ENCODE data around the gene PGP.

PGP gene

GRCh38 chr16:2210386-2211365 is 4.0 kb downstream of the PGP start, which contains the start of gene BRICD5:
Gene BRICD5 (minus strand): TSS chr16:2210863. CDS start chr16:2210833, 30 bp downstream.
- Histone ChIP-seq H2BK15ac (ENCODE audit: low read depth, poor library complexity, severe bottlenecking) (no peak within 1 kb of the TSS), H3K4me2 (ENCODE audit: low read length, poor library complexity, severe bottlenecking) (no peak within 1 kb of the TSS), H3K9ac (ENCODE audit: low read length) (peak within 1 kb of the TSS; percentile 29), H4K8ac (ENCODE audit: low read length) (peak within 1 kb of the TSS; percentile 19), H3K36me3 (ENCODE audit: control insufficient read depth in 1 of 2, insufficient read depth in 2 of 2, low read depth in 1 of 2, low read length in 2 of 2) (peaks cover 31 to 67% of the 10 kb centered on the region in 2 experiments), H2BK12ac (ENCODE audit: low read length in 2 of 2) (no peak within 1 kb of the TSS), H2AFZ (ENCODE audit: low read depth, low read length) (no peak within 1 kb of the TSS), H3K23ac (ENCODE audit: low read length in 2 of 2) (no peak within 1 kb of the TSS), H3K27ac (ENCODE audit: low read length, poor library complexity, severe bottlenecking) (no peak within 1 kb of the TSS), H3K4me1 (ENCODE audit: control insufficient read depth, insufficient read depth, low read depth, low read length) (peaks cover 48% of the 10 kb centered on the region), H2AK5ac (ENCODE audit: low read length, severe bottlenecking) (no peak within 1 kb of the TSS), H3K79me1 (replicated peaks; ENCODE audit: low read length, poor library complexity, severe bottlenecking) (peaks cover 38% of the 10 kb centered on the region), H2BK120ac (ENCODE audit: low read depth, low read length) (no peak within 1 kb of the TSS), H3K9me3 (ENCODE audit: control insufficient read depth, low read length) (no peaks in the 10 kb centered on the region), H4K91ac (ENCODE audit: low read length) (peak within 1 kb of the TSS; percentile 47), H3K18ac (ENCODE audit: low read depth in 1 of 2, low read length in 2 of 2) (no peak within 1 kb of the TSS), H3K14ac (ENCODE audit: low read length in 2 of 2) (no peak within 1 kb of the TSS), H3K27me3 (ENCODE audit: control insufficient read depth in 1 of 2, insufficient read depth in 1 of 2, low read length in 2 of 2) (no peaks in the 10 kb centered on the region), H3K4ac (ENCODE audit: low read depth in 1 of 2, low read length in 2 of 2) (no peak within 1 kb of the TSS), H2BK5ac (ENCODE audit: low read depth, low read length, poor library complexity, severe bottlenecking) (no peak within 1 kb of the TSS), H3K4me3 (ENCODE audit: insufficient read depth in 1 of 2, low read depth in 1 of 2, low read length in 2 of 2) (no peak within 1 kb of the TSS)
- no peak for DNase-seq
- 75% methylated on average over 23 of the region's 24 CpGs for WGBS

GRCh38 chr16:2210009-2210332 is 4.7 kb downstream of the PGP start:
- Histone ChIP-seq H2AFZ (ENCODE audit: low read depth, low read length) (no peak overlapping the region), H3K79me1 (replicated peaks; ENCODE audit: low read length, poor library complexity, severe bottlenecking) (peaks cover 38% of the 10 kb centered on the region), H3K4me2 (ENCODE audit: low read length, poor library complexity, severe bottlenecking) (no peak overlapping the region), H3K18ac (ENCODE audit: low read depth in 1 of 2, low read length in 2 of 2) (no peak overlapping the region), H3K4ac (ENCODE audit: low read depth in 1 of 2, low read length in 2 of 2) (no peak overlapping the region), H3K4me1 (ENCODE audit: control insufficient read depth, insufficient read depth, low read depth, low read length) (peaks cover 48% of the 10 kb centered on the region), H3K27me3 (ENCODE audit: control insufficient read depth in 1 of 2, insufficient read depth in 1 of 2, low read length in 2 of 2) (no peaks in the 10 kb centered on the region), H2BK15ac (ENCODE audit: low read depth, poor library complexity, severe bottlenecking) (no peak overlapping the region), H4K91ac (ENCODE audit: low read length) (no peak overlapping the region), H4K8ac (ENCODE audit: low read length) (no peak overlapping the region), H2BK5ac (ENCODE audit: low read depth, low read length, poor library complexity, severe bottlenecking) (no peak overlapping the region), H3K36me3 (ENCODE audit: control insufficient read depth in 1 of 2, insufficient read depth in 2 of 2, low read depth in 1 of 2, low read length in 2 of 2) (peaks cover 31 to 67% of the 10 kb centered on the region in 2 experiments), H3K27ac (ENCODE audit: low read length, poor library complexity, severe bottlenecking) (no peak overlapping the region), H3K9ac (ENCODE audit: low read length) (no peak overlapping the region), H3K4me3 (ENCODE audit: insufficient read depth in 1 of 2, low read depth in 1 of 2, low read length in 2 of 2) (no peak overlapping the region), H2BK12ac (ENCODE audit: low read length in 2 of 2) (no peak overlapping the region), H2BK120ac (ENCODE audit: low read depth, low read length) (no peak overlapping the region), H3K14ac (ENCODE audit: low read length in 2 of 2) (no peak overlapping the region), H3K9me3 (ENCODE audit: control insufficient read depth, low read length) (no peaks in the 10 kb centered on the region), H3K23ac (ENCODE audit: low read length in 2 of 2) (no peak overlapping the region), H2AK5ac (ENCODE audit: low read length, severe bottlenecking) (no peak overlapping the region)
- DNase-seq = no peak
- 97% methylated on average over 14 of the region's 17 CpGs for WGBS

GRCh38 chr16:2209258-2210008 is 5.2 kb downstream of the PGP start:
- Histone ChIP-seq H3K4me1 (ENCODE audit: control insufficient read depth, insufficient read depth, low read depth, low read length) (peaks cover 51% of the 10 kb centered on the region), H2AK5ac (ENCODE audit: low read length, severe bottlenecking) (no peak overlapping the region), H3K27ac (ENCODE audit: low read length, poor library complexity, severe bottlenecking) (no peak overlapping the region), H2BK5ac (ENCODE audit: low read depth, low read length, poor library complexity, severe bottlenecking) (no peak overlapping the region), H3K36me3 (ENCODE audit: control insufficient read depth in 1 of 2, insufficient read depth in 2 of 2, low read depth in 1 of 2, low read length in 2 of 2) (peaks cover 31 to 67% of the 10 kb centered on the region in 2 experiments), H3K14ac (ENCODE audit: low read length in 2 of 2) (no peak overlapping the region), H2AFZ (ENCODE audit: low read depth, low read length) (no peak overlapping the region), H3K4ac (ENCODE audit: low read depth in 1 of 2, low read length in 2 of 2) (no peak overlapping the region), H2BK120ac (ENCODE audit: low read depth, low read length) (no peak overlapping the region), H2BK12ac (ENCODE audit: low read length in 2 of 2) (no peak overlapping the region), H2BK15ac (ENCODE audit: low read depth, poor library complexity, severe bottlenecking) (peak overlapping the region; percentile 45), H3K79me1 (replicated peaks; ENCODE audit: low read length, poor library complexity, severe bottlenecking) (peaks cover 38% of the 10 kb centered on the region), H3K9me3 (ENCODE audit: control insufficient read depth, low read length) (no peaks in the 10 kb centered on the region), H4K8ac (ENCODE audit: low read length) (no peak overlapping the region), H3K18ac (ENCODE audit: low read depth in 1 of 2, low read length in 2 of 2) (no peak overlapping the region), H3K4me3 (ENCODE audit: insufficient read depth in 1 of 2, low read depth in 1 of 2, low read length in 2 of 2) (no peak overlapping the region), H3K27me3 (ENCODE audit: control insufficient read depth in 1 of 2, insufficient read depth in 1 of 2, low read length in 2 of 2) (no peaks in the 10 kb centered on the region), H3K23ac (ENCODE audit: low read length in 2 of 2) (no peak overlapping the region), H4K91ac (ENCODE audit: low read length) (no peak overlapping the region), H3K4me2 (ENCODE audit: low read length, poor library complexity, severe bottlenecking) (no peak overlapping the region), H3K9ac (ENCODE audit: low read length) (no peak overlapping the region)
- 87% methylated on average over 29 of the region's 29 CpGs for WGBS
- no peak for DNase-seq

- no peak overlapping the region for H2BK5ac ChIP-seq (ENCODE audit: low read depth, low read length, poor library complexity, severe bottlenecking)
- peaks cover 38% of the 10 kb centered on the region for H3K79me1 ChIP-seq (replicated peaks; ENCODE audit: low read length, poor library complexity, severe bottlenecking)
- no peak overlapping the region for H2AK5ac ChIP-seq (ENCODE audit: low read length, severe bottlenecking)
- H3K4me2 ChIP-seq (ENCODE audit: low read length, poor library complexity, severe bottlenecking) = no peak overlapping the region
- no peak overlapping the region for H2BK120ac ChIP-seq (ENCODE audit: low read depth, low read length)
- H3K4me3 ChIP-seq (ENCODE audit: insufficient read depth in 1 of 2, low read depth in 1 of 2, low read length in 2 of 2) = no peak overlapping the region
- H2AFZ ChIP-seq (ENCODE audit: low read depth, low read length) = no peak overlapping the region
- 95% methylated on average over 9 of the region's 9 CpGs for WGBS
- DNase-seq = no peak
- H2BK12ac ChIP-seq (ENCODE audit: low read length in 2 of 2) = no peak overlapping the region
- H3K4ac ChIP-seq (ENCODE audit: low read depth in 1 of 2, low read length in 2 of 2) = no peak overlapping the region
- no peaks in the 10 kb centered on the region for H3K27me3 ChIP-seq (ENCODE audit: control insufficient read depth in 1 of 2, insufficient read depth in 1 of 2, low read length in 2 of 2)
- H3K9me3 ChIP-seq (ENCODE audit: control insufficient read depth, low read length) = no peaks in the 10 kb centered on the region
- H3K36me3 ChIP-seq (ENCODE audit: control insufficient read depth in 1 of 2, insufficient read depth in 2 of 2, low read depth in 1 of 2, low read length in 2 of 2) = peaks cover 31 to 67% of the 10 kb centered on the region in 2 experiments
- H3K18ac ChIP-seq (ENCODE audit: low read depth in 1 of 2, low read length in 2 of 2) = no peak overlapping the region
- no peak overlapping the region for H3K23ac ChIP-seq (ENCODE audit: low read length in 2 of 2)
- no peak overlapping the region for H3K14ac ChIP-seq (ENCODE audit: low read length in 2 of 2)
- H2BK15ac ChIP-seq (ENCODE audit: low read depth, poor library complexity, severe bottlenecking) = no peak overlapping the region
- no peak overlapping the region for H3K9ac ChIP-seq (ENCODE audit: low read length)
- peaks cover 48% of the 10 kb centered on the region for H3K4me1 ChIP-seq (ENCODE audit: control insufficient read depth, insufficient read depth, low read depth, low read length)
- H4K8ac ChIP-seq (ENCODE audit: low read length) = no peak overlapping the region
- H3K27ac ChIP-seq (ENCODE audit: low read length, poor library complexity, severe bottlenecking) = no peak overlapping the region
- H4K91ac ChIP-seq (ENCODE audit: low read length) = no peak overlapping the region
Measured at GRCh38 chr16:2208772-2209171, 5.9 kb downstream of the PGP start.

All from mesenchymal stem cell (in vitro differentiated cells and primary cell).